HepG2 (cell line): ENCODE results near the gene DUSP22. TPM values are rescaled to one million over a fixed set of nuclear protein-coding genes. Genes with fewer than 3 reads are reported as not detected.

ENCODE experiments used
- HBP1 ChIP-seq: IDR thresholded peaks from 2 replicates; pipeline ENCODE4 v1.6.1; 2016; ENCODE audit warnings: low read depth, control low read depth
- HDAC6 ChIP-seq: fragments of 200-600 bp; sonication (generic); IDR thresholded peaks from 2 replicates; pipeline ENCODE4 v1.7.0; 2017; ENCODE audit warnings: mild to moderate bottlenecking, antibody characterized with exemption, low read length, low read depth
- NFIC ChIP-seq: IDR thresholded peaks from 2 replicates; pipeline ENCODE4 v1.6.1; 2012; ENCODE audit warnings: mild to moderate bottlenecking, low read length, inconsistent platforms
- POLR2A ChIP-seq, 2 experiments: IDR thresholded peaks; 2 replicates each; pipeline ENCODE4 v1.6.1; 2011; ENCODE audit warnings: low read depth in 2 of 2, low read length in 2 of 2, mild to moderate bottlenecking in 1 of 2, moderate library complexity in 1 of 2; ENCODE audit not compliant: insufficient read depth in 1 of 2
- RCOR2 ChIP-seq: IDR thresholded peaks from 2 replicates; pipeline ENCODE4 v1.6.1; 2016; ENCODE audit warnings: missing biosample characterization, missing genetic modification reagents
- SIN3B ChIP-seq: fragments of 150-350 bp; IDR thresholded peaks from 2 replicates; pipeline ENCODE4 v1.6.1; 2014; ENCODE audit warnings: low read length
- ZFP36 ChIP-seq: fragments of 150-350 bp; IDR thresholded peaks from 2 replicates; pipeline ENCODE4 v1.6.1; 2018; ENCODE audit warnings: borderline replicate concordance, low read length, low read depth; ENCODE audit not compliant: partially characterized antibody
- ZFP62 ChIP-seq: sonication (generic); formaldehyde crosslinking; IDR thresholded peaks from 2 replicates; pipeline ENCODE4 v1.4.0; 2020; ENCODE audit warnings: missing genetic modification reagents
- ZNF225 ChIP-seq: sonication (generic); formaldehyde crosslinking; IDR thresholded peaks from 2 replicates; pipeline ENCODE4 v1.4.0; 2020; ENCODE audit warnings: mild to moderate bottlenecking, missing genetic modification reagents
- ZNF331 ChIP-seq: sonication (generic); formaldehyde crosslinking; IDR thresholded peaks from 2 replicates; pipeline ENCODE4 v1.4.0; 2020; ENCODE audit warnings: missing genetic modification reagents
- ZNF350 ChIP-seq: sonication (generic); formaldehyde crosslinking; IDR thresholded peaks from 2 replicates; pipeline ENCODE4 v1.4.0; 2020; ENCODE audit warnings: mild to moderate bottlenecking, low read depth, missing genetic modification reagents, borderline replicate concordance
- ZNF747 ChIP-seq: sonication (generic); formaldehyde crosslinking; IDR thresholded peaks from 2 replicates; pipeline ENCODE4 v1.8.1; 2023; ENCODE audit warnings: missing genetic modification reagents, mild to moderate bottlenecking, borderline replicate concordance
- polyA plus RNA-seq, 8 experiments: library from polyadenylated mRNA; depleted of rRNA in 3 of 8; stranded (reverse) in 7 of 8; unstranded in 1 of 8; fragments of >200 nt; fragmentation: Illumina TruSeq in 4 of 8; extraction: Trizol in 4 of 8; gene quantifications; 2 replicates each; pipeline versions ENCODE4 v1.2.1 to v1.2.3, GENCODE V29; 2011 to 2016; ENCODE audit warnings: low read depth in 4 of 8, missing spikeins in 1 of 8, mixed read lengths in 1 of 8; ENCODE audit not compliant: insufficient read depth in 1 of 8
- total RNA-seq, 5 experiments: library from RNA; depleted of rRNA; stranded (reverse); fragments of >200 nt; fragmentation: Illumina TruSeq; extraction: Trizol; gene quantifications; 2 replicates each; pipeline ENCODE4 v1.2.3, GENCODE V29; 2016; ENCODE audit warnings: low read depth in 1 of 5
- TF ChIP-seq, protein P1 (sequence below): sonication (generic); formaldehyde crosslinking; IDR thresholded peaks from 2 replicates; pipeline ENCODE4 v1.5.0; 2020; ENCODE audit warnings: missing genetic modification reagents

The DUSP22 gene
- total and polyA plus RNA-seq, 2 of the 13 experiments (the other 11 are each of a cell fraction or from before 2014, with no cell fraction given): 20.2 to 32.8 TPM

- TF ChIP-seq, protein P1, sequence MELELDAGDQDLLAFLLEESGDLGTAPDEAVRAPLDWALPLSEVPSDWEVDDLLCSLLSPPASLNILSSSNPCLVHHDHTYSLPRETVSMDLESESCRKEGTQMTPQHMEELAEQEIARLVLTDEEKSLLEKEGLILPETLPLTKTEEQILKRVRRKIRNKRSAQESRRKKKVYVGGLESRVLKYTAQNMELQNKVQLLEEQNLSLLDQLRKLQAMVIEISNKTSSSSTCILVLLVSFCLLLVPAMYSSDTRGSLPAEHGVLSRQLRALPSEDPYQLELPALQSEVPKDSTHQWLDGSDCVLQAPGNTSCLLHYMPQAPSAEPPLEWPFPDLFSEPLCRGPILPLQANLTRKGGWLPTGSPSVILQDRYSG (CRISPR knock-in tag): no peak
- TF ChIP-seq POLR2A (IDR thresholded peaks at IDR 0.05; ENCODE audit: insufficient read depth in 1 of 2, low read depth in 2 of 2, low read length in 2 of 2) (no peak), ZNF225 (CRISPR knock-in tag) (no peak), RCOR2 (CRISPR knock-in tag) (no peak), ZNF331 (CRISPR knock-in tag) (no peak), NFIC (no peak), HBP1 (CRISPR knock-in tag) (no peak), ZNF350 (CRISPR knock-in tag) (no peak), HDAC6 (no peak), SIN3B (no peak), ZFP36 (no peak), ZFP62 (CRISPR knock-in tag) (no peak), ZNF747 (CRISPR knock-in tag) (no peak)
Observed at GRCh38 chr6:256169-256568, 36.1 kb upstream of the DUSP22 start (continued).
